Kidney epithelial cell (primary cell): Measurements from ENCODE around the gene AIG1. TPM values are rescaled to one million over a fixed set of nuclear protein-coding genes. Genes with fewer than 3 reads are reported as not detected.
"Not testable (repeated sequence)": the region's sequence is repeated elsewhere in the genome, so short reads cannot be mapped to it uniquely, and the experiment has no call there.

Source experiments
- DNase-seq: peaks from one replicate; pipeline ENCODE4 v3.0.0-alpha.2; 2010; ENCODE audit warnings: low read depth
- H3K27me3 ChIP-seq: 2 replicates; pipeline ENCODE4 v1.6.0; 2011; ENCODE audit warnings: low read length; ENCODE audit not compliant: control insufficient read depth, insufficient read depth
- H3K36me3 ChIP-seq: 2 replicates; pipeline ENCODE4 v1.5.1; 2011; ENCODE audit warnings: low read length; ENCODE audit not compliant: control insufficient read depth, insufficient read depth
- H3K4me3 ChIP-seq: 2 replicates; pipeline ENCODE4 v1.5.1; 2011; ENCODE audit warnings: low read depth, mild to moderate bottlenecking, control low read depth, low read length
- CTCF ChIP-seq: IDR thresholded peaks from 2 replicates; pipeline ENCODE4 v1.5.1; 2011; ENCODE audit warnings: mild to moderate bottlenecking, moderate library complexity, low read length, control low read depth, inconsistent platforms; ENCODE audit not compliant: insufficient read depth, poor library complexity, severe bottlenecking
- total RNA-seq: library from RNA; depleted of rRNA; stranded (reverse); fragments of >200 nt; gene quantifications from 2 replicates; pipeline ENCODE4 v1.2.3, GENCODE V29; 2015

AIG1 gene
- total RNA-seq, 1 donor from 2014 or later = 62.5 TPM

DNA sequence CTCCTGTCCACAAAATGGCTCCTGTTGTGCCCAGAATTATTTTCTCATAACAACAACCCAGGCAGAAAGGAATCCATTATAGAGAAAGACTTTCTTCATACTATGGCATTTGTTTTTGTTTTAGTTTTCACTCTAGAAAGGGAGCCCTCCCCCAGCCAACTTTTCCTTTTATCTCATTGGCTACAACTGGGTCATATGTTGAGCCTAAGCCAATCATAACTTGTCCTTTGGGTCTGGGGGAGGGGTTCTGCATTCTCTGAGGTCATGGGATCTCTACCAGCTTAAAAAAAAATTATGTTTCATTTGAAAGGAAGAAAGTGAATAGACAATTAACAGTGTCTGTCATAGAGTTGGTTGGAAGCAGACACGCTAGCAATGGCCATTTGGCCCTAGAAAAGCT is 177.6 kb downstream of the AIG1 start:
- no peak for DNase-seq
- Histone ChIP-seq H3K36me3 (no peaks in the 10 kb centered on the region), H3K4me3 (no peak overlapping the region), H3K27me3 (no peaks in the 10 kb centered on the region)
- no peak for TF ChIP-seq CTCF

DNA sequence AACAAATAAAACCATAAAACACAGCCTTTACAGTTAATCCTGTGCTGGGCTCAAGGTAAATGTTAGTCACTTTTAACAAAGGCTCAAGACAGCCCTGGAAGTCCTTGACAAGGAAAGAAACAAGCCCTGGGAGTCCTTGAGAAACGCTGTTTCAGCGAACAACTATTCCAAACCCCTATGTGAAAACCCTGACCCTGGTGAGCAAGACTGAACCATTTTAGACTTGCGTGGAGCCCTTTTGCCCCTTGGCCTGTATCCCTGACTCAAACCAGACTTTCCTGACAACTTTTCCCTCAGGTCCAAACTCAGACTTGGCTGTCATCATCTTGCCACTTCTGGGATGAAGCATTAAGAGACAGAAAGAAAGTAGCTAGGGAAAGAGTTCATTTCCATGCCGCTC is 180.4 kb downstream of the AIG1 start:
- H3K27me3 ChIP-seq = no peaks in the 10 kb centered on the region
- no peaks in the 10 kb centered on the region for H3K36me3 ChIP-seq
- H3K4me3 ChIP-seq = no peak overlapping the region
- no peak for TF ChIP-seq CTCF
- DNase-seq = no peak

DNA sequence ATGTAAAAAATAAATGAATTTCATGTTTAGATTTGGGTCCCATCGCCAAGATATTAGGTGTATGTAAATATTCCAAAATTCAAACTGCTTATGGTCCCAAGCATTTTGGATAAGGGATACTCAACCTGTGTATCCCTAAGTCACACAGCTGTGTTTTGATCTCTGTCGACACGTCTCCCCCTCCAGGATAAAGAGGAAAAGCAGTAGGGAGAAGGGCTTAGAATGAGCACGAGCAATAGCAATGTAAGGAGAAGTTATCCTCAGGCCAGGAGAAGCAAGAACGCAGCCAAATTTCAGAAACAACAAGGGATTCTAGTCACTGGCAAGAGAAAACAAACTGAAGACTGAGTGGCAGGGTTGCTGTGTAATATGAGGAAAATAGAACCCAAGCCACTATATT is 181.2 kb downstream of the AIG1 start:
- TF ChIP-seq CTCF = no peak
- no peak for DNase-seq
- H3K27me3 ChIP-seq = no peaks in the 10 kb centered on the region
- no peaks in the 10 kb centered on the region for H3K36me3 ChIP-seq
- no peak overlapping the region for H3K4me3 ChIP-seq

GRCh38 chr6:143243786-143244185 is 183.1 kb downstream of the AIG1 start:
- no peak for TF ChIP-seq CTCF
- H3K4me3 ChIP-seq = no peak overlapping the region
- H3K36me3 ChIP-seq = no peaks in the 10 kb centered on the region
- H3K27me3 ChIP-seq = no peaks in the 10 kb centered on the region
- no peak for DNase-seq

DNA sequence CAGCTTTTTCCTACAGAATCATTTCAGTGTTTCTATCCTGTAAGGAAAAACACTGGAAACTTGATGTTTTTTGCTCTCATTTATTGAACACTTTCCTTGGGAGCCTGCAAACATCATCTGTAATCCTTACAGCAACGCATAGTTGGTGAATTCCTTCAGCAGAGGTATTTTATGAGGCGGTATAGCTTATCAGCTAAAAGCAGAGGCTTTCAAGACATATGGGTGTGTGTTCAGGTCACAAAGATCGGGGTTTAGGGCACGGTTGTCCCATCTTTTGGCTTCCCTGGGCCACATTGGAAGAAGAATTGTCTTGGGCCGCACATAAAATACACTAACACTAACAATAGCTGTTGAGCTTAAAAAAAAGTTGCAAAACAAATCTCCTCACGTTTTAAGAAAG is 185.0 kb downstream of the AIG1 start:
- Histone ChIP-seq H3K4me3 (no peak overlapping the region), H3K27me3 (no peaks in the 10 kb centered on the region), H3K36me3 (no peaks in the 10 kb centered on the region)
- TF ChIP-seq CTCF = no peak
- DNase-seq = no peak

DNA sequence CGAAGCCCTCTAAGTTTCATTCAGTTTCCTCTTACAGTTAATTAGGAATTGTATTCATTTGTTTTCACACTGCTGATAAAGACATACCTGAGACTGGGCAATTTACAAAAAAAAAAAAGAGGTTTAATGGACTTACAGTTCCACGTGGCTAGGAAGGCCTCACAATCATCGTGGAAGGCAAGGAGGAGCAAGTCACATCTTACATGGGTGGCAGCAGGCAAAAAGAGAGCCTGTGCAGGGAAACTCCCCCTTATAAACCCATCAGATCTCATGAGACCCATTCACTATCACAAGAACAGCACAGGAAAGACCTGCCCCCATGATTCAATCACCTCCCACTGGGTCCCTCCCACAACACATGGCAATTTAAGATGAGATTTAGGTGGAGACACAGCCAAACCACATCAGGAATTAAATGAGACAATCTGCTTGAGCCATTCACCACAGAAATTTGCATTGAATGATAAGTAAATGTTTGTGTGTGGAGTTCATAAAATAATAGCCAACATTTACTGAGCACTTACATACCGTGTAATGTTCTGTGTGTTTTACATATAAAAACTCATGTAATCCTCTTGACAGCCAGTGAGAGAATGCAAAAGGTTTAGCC is 185.6 kb downstream of the AIG1 start:
- not testable (repeated sequence) for DNase-seq, H3K36me3 ChIP-seq, H3K4me3 ChIP-seq, H3K27me3 ChIP-seq
